HG03103 (cell line): ENCODE measurements around the gene ELL.

Experiments
- ATAC-seq: cut with Tn5 transposase; IDR thresholded peaks from one replicate; pipeline ENCODE4 v1.9.1; 2021; ENCODE audit warnings: low read depth; ENCODE audit not compliant: unreplicated experiment

The ELL gene

GRCh38 chr19:18450021-18450930 is 71.6 kb downstream of the ELL start:
- no peak for ATAC-seq

GRCh38 chr19:18449552-18449951 is 72.3 kb downstream of the ELL start:
- ATAC-seq = no peak

GRCh38 chr19:18446811-18447359 is 75.0 kb downstream of the ELL start:
- ATAC-seq = no peak

GRCh38 chr19:18446145-18446810 is 75.6 kb downstream of the ELL start:
- ATAC-seq = no peak

GRCh38 chr19:18445262-18445948 is 76.5 kb downstream of the ELL start:
- no peak for ATAC-seq

- no peak for ATAC-seq
Measured at GRCh38 chr19:18444513-18444912, 77.4 kb downstream of the ELL start.

GRCh38 chr19:18443831-18444230 is 78.0 kb downstream of the ELL start:
- ATAC-seq = no peak

- ATAC-seq = no peak
Measured at GRCh38 chr19:18443406-18443805, 78.5 kb downstream of the ELL start.

GRCh38 chr19:18442941-18443340 is 78.9 kb downstream of the ELL start:
- no peak for ATAC-seq

GRCh38 chr19:18441804-18442788 is 79.8 kb downstream of the ELL start:
- ATAC-seq = no peak

- ATAC-seq = no peak
Measured at GRCh38 chr19:18440936-18441803, 80.7 kb downstream of the ELL start.

- ATAC-seq = no peak
Measured at GRCh38 chr19:18440415-18440877, 81.4 kb downstream of the ELL start.

- ATAC-seq = no peak
Measured at GRCh38 chr19:18439910-18440237, 82.0 kb downstream of the ELL start.

- ATAC-seq = no peak
Measured at GRCh38 chr19:18439025-18439909, 82.6 kb downstream of the ELL start.

GRCh38 chr19:18438331-18439024 is 83.4 kb downstream of the ELL start:
- ATAC-seq = no peak

GRCh38 chr19:18437491-18438330 is 84.2 kb downstream of the ELL start, which contains the start of gene ISYNA1:
ISYNA1 (minus strand) TSS chr19:18438133; CDS start chr19:18437979, 154 bp downstream.
- no peak for ATAC-seq
